Measurements from ENCODE around the gene ZBTB18.
A peak's percentile ranks its signal among the peaks of the same experiment; 100 is the strongest.

ZBTB18 gene

DNA sequence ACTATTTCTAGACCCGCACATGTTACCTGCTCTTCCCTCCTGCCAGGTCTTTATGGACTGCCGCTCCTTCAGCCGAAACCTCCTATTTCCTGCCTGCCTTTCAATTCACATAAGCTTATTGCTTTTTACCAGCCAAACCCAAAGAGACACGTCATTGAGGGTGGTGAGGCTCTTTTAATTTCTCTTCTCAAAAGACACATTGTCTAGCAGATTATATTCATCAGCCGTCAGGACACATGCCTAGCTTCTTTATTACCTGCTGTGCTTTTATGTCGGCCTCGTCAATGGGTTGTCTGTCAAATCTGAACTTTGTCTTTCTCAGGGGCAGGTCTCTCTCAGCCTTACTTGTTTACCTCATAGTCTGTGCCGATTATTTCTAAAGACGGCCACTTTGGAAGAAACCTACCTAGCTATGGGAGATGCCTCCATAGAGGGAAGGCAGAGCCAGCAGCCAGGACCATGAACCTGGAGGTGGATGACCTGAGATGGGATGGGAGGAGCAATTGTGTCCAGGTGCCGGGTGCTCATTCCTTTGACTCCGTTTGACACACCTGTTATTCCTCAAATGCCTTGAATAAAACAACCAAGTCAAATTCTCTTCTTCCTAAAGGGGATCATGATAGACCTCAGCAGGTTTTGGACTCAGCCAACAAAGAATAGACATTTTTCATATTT is 42.0 kb downstream of the ZBTB18 start:
- DNase-seq, result no peak

DNA sequence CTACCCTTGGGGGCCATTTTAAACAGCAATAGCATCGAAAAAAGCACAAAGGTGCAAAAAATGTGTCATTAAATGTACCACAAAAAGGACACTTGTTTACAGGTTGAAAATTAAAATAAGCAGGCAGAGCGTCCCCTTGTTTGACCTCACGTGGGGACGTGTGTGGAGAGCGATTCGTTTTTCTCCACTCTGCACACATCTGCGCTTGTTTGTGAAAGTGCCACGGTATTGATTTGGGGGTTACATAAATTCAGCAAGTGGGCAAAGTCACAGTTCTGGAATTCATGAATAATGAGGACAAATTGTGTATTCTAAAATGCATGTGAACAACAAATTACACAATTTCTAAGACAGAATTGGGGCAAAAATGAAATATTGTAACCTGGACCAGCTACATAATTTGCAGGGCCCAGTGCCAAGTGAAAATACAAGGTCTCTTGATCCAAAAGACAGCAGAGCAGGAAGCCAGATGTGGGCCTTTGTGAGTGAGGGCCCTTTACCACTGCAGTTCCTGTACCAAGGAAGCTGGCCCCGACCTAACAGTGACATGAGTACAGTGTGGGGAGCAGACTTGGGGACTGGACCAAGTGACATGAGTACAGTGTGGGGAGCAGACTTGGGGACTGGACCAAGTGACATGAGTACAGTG is 43.9 kb downstream of the ZBTB18 start:
- DNase-seq, result no peak

GRCh38 chr1:244095529-244095911 is 44.4 kb downstream of the ZBTB18 start:
- DNase-seq, result no peak

DNA sequence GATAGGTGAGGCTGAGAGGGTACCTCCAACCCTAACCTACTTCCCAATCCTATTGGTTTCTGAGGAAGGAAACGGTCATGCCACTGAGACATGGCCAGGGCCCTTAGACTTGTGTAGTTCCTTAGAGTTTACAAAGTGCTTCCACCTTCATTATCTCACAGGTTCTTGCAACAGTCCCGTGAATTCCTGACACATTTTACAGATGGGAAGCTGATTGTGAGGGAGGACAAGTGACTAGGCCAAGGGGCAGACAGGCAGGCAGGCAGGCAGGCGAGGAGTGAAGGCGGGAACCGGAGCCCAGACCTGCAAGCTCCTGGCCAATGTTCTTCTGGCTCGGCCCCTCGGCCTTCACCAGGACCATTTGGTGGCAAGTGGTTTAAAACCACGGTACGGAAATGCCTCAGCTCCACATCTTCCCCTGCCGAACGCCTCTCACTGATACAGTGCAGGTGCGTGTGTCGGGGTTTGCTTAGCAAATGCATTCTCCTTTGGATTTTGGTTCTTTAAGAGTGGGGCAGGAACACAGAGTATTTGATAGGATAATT is 45.1 kb downstream of the ZBTB18 start:
- no peak for DNase-seq

DNA sequence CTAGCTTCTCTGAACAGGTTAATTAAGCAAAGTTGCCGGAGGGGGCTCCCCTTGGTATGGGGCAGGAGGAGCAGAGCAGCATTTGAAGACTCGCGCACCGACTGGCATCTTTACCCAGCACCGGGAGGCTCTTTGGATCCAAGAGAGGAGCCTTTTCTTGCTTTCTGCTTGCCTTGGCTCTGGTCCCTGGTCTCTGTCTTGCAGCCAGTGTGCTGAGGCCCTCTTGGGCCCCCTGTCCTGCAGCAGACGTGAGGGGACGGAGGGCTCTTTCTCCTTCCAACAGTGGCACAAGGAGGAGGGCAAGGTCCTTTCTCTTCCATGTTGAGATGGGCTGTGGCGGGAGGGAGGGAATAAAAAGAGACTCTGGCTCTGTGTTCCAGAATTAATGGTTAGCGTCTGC is 45.6 kb downstream of the ZBTB18 start:
- DNase-seq, result no peak

DNA sequence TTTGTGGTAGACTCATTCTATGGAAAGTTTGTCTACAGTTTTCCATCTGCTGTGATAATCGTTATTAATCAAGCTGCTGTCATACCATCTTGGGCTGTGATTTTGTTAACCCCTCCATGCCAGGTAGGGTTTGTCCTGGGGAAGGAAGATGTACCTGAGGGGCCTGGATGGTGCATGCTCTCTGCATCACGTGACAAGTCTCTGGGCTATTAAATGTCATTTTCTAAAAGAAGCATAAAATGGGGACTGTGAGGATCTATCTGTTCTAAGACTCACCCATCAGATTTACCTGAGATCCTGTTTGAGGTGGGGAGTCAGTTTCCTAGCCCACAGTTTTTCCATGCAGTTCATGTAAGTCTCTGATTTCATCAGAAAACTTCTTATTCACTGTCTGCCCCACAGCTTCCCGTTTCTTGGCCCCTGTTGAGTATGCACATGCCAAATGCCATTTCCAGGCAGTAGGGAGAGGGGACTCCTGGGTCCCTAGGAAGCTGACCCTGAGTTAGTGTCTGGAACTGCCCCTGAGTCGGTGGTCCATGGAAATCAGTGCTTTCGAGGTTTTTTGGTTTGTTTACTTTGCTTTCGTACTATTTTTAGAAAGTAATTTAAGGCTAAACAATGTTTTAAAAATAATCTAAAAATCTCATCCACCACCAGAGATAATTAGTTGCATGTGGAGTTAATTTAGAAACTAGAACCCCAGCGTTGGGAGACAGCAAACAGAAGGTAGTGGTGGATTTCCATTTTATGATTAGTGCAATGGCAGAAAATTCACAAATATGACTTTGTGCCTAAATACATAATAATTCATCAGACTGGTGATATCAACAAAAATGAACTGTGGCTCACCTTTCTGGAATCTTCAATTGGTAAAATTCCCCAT is 46.7 kb downstream of the ZBTB18 start:
- no peak for DNase-seq

GRCh38 chr1:244099258-244099930 is 48.3 kb downstream of the ZBTB18 start:
- DNase-seq, result no peak

GRCh38 chr1:244100276-244100675 is 49.2 kb downstream of the ZBTB18 start:
- DNase-seq, result no peak

DNA sequence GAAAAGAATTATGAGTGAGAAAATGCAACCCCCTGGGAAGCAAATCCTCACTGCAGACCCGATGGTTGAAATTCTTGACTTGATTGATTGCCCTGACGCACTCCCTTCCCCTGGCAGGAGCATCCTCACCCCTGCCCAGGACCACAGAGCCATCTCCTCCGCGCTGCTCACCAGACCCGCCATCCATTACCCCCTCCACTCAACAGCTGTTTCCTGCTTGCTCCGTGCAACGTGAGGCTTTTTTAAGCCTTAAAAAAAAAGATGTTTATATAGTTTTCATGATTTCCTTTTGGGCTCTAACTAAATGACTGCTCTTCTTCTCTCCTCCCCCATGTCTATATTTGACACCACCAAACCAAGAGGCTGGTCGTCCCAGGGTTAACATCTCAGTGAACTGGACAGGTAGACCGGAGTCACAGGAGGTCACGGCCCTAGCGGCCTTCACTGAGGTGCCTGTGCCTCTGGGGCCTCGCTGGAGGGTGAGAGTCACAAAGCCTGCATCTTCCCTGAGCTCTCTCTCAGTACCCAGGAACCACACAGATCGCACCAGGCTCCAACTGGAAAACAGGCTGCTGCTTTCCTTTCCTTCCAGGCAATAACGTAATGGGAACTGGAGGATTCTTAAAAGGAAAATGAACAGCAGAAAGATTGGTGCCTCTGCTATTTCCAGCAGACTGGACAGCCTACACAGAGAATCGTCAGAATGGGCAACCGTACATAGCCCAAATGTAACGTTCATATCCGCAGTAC is 49.8 kb downstream of the ZBTB18 start:
- no peak for DNase-seq

- DNase-seq, result no peak
Observed at GRCh38 chr1:244102046-244102445, 51.0 kb downstream of the ZBTB18 start.

GRCh38 chr1:244102468-244102867 is 51.4 kb downstream of the ZBTB18 start:
- no peak for DNase-seq

GRCh38 chr1:244104309-244105060 is 53.4 kb downstream of the ZBTB18 start:
- DNase-seq, result no peak

GRCh38 chr1:244106176-244106575 is 55.1 kb downstream of the ZBTB18 start:
- DNase-seq, result peak; percentile 59
